Measurements from ENCODE around the gene TMEM81. TPM values are rescaled to one million over a fixed set of nuclear protein-coding genes. Genes with fewer than 3 reads are reported as not detected.
A peak's percentile ranks its signal among the peaks of the same experiment; 100 is the strongest.

The TMEM81 gene
- total and polyA plus RNA-seq, 7 experiments from 2014 or later: 0.79 to 8.9 (median 3.3) TPM

GRCh38 chr1:205088341-205088740 is 4.1 kb upstream of the TMEM81 start:
- Mint-ChIP-seq H3K36me3 (peaks cover 5 to 69% (median 30%) of the 10 kb centered on the region in 5 donors), H3K27me3 (no peaks in the 10 kb centered on the region), H3K4me1 (peaks cover 0 to 6% (median 0%) of the 10 kb centered on the region in 7 donors), H3K9me3 (no peaks in the 10 kb centered on the region), H3K27ac (no peak overlapping the region), H3K4me3 (no peak overlapping the region)
- Histone ChIP-seq H3K27me3 (ENCODE audit: control insufficient read depth in 2 of 2, insufficient read depth in 2 of 2, low read length in 2 of 2) (no peaks in the 10 kb centered on the region), H3K36me3 (ENCODE audit: control insufficient read depth in 2 of 3, insufficient read depth in 3 of 3, low read length in 3 of 3) (peaks cover 0 to 89% (median 11%) of the 10 kb centered on the region in 3 experiments), H3K4me3 (ENCODE audit: low read length) (no peak overlapping the region), H3K9me3 (ENCODE audit: control insufficient read depth in 2 of 3, low read length in 3 of 3) (no peaks in the 10 kb centered on the region), H3K4me1 (ENCODE audit: control insufficient read depth in 2 of 2, insufficient read depth in 2 of 2, low read length in 2 of 2) (no peaks in the 10 kb centered on the region), H3K27ac (ENCODE audit: low read depth, low read length) (no peak overlapping the region)
- no peak for ATAC-seq
- intact Hi-C loops (cut with micrococcal nuclease): no loop called here
- ChIA-PET CTCF (interaction anchor here (0.8 to 0.9 kb wide), 2 partner anchors 27 to 53 kb away, joined by 3 to 4 read pairs; no protein-coding TSS in a partner anchor), POLR2A (no interaction called here)
- no peak for DNase-seq

- H3K4me1 Mint-ChIP-seq: peaks cover 0 to 5% (median 0%) of the 10 kb centered on the region in 7 donors
- H3K9me3 Mint-ChIP-seq: no peaks in the 10 kb centered on the region
- Histone ChIP-seq H3K9me3 (ENCODE audit: control insufficient read depth in 2 of 3, low read length in 3 of 3) (no peaks in the 10 kb centered on the region), H3K27me3 (ENCODE audit: control insufficient read depth in 2 of 2, insufficient read depth in 2 of 2, low read length in 2 of 2) (no peaks in the 10 kb centered on the region), H3K36me3 (ENCODE audit: control insufficient read depth in 2 of 3, insufficient read depth in 3 of 3, low read length in 3 of 3) (peaks cover 0 to 39% (median 0%) of the 10 kb centered on the region in 3 experiments), H3K4me1 (ENCODE audit: control insufficient read depth in 2 of 2, insufficient read depth in 2 of 2, low read length in 2 of 2) (no peaks in the 10 kb centered on the region), H3K4me3 (ENCODE audit: low read length) (no peak overlapping the region), H3K27ac (ENCODE audit: low read depth, low read length) (no peak overlapping the region)
- H3K36me3 Mint-ChIP-seq: peaks cover 0 to 26% (median 12%) of the 10 kb centered on the region in 5 donors
- no peak for ATAC-seq
- H3K27ac Mint-ChIP-seq: peak overlapping the region in 1 of 9 donors; percentile 57
- H3K4me3 Mint-ChIP-seq: no peak overlapping the region
- intact Hi-C loops (cut with micrococcal nuclease): no loop called here
- ChIA-PET POLR2A (no interaction called here), CTCF (no interaction called here)
- H3K27me3 Mint-ChIP-seq: no peaks in the 10 kb centered on the region
- DNase-seq: no peak
Measured at GRCh38 chr1:205082431-205082830, 1.8 kb downstream of the TMEM81 start.

- Mint-ChIP-seq H3K27ac (no peak overlapping the region), H3K27me3 (no peaks in the 10 kb centered on the region), H3K4me1 (peaks cover 0 to 2% (median 0%) of the 10 kb centered on the region in 7 donors), H3K36me3 (no peaks in the 10 kb centered on the region), H3K9me3 (no peaks in the 10 kb centered on the region), H3K4me3 (no peak overlapping the region)
- no peaks in the 10 kb centered on the region for H3K9me3 ChIP-seq (ENCODE audit: control insufficient read depth in 2 of 3, low read length in 3 of 3)
- H3K27ac ChIP-seq (ENCODE audit: low read depth, low read length): no peak overlapping the region
- peaks cover 0 to 3% (median 0%) of the 10 kb centered on the region in 3 experiments for H3K36me3 ChIP-seq (ENCODE audit: control insufficient read depth in 2 of 3, insufficient read depth in 3 of 3, low read length in 3 of 3)
- ChIA-PET CTCF (no interaction called here), POLR2A (no interaction called here)
- no peaks in the 10 kb centered on the region for H3K4me1 ChIP-seq (ENCODE audit: control insufficient read depth in 2 of 2, insufficient read depth in 2 of 2, low read length in 2 of 2)
- DNase-seq: no peak
- no peaks in the 10 kb centered on the region for H3K27me3 ChIP-seq (ENCODE audit: control insufficient read depth in 2 of 2, insufficient read depth in 2 of 2, low read length in 2 of 2)
- intact Hi-C loops (cut with micrococcal nuclease): no loop called here
- ATAC-seq: no peak
- H3K4me3 ChIP-seq (ENCODE audit: low read length): no peak overlapping the region
Measured at GRCh38 chr1:205077934-205078311, 6.3 kb downstream of the TMEM81 start.

GRCh38 chr1:205077158-205077933 is 6.9 kb downstream of the TMEM81 start:
- ChIA-PET CTCF (no interaction called here), POLR2A (no interaction called here)
- ATAC-seq (no peak), DNase-seq (no peak)
- Histone ChIP-seq H3K9me3 (ENCODE audit: control insufficient read depth in 2 of 3, low read length in 3 of 3) (no peaks in the 10 kb centered on the region), H3K36me3 (ENCODE audit: control insufficient read depth in 2 of 3, insufficient read depth in 3 of 3, low read length in 3 of 3) (peaks cover 0 to under 1% (median 0%) of the 10 kb centered on the region in 3 experiments), H3K27ac (ENCODE audit: low read depth, low read length) (no peak overlapping the region), H3K4me1 (ENCODE audit: control insufficient read depth in 2 of 2, insufficient read depth in 2 of 2, low read length in 2 of 2) (no peaks in the 10 kb centered on the region), H3K4me3 (ENCODE audit: low read length) (no peak overlapping the region), H3K27me3 (ENCODE audit: control insufficient read depth in 2 of 2, insufficient read depth in 2 of 2, low read length in 2 of 2) (no peaks in the 10 kb centered on the region)
- Mint-ChIP-seq H3K36me3 (no peaks in the 10 kb centered on the region), H3K9me3 (no peaks in the 10 kb centered on the region), H3K4me1 (no peaks in the 10 kb centered on the region), H3K4me3 (no peak overlapping the region), H3K27ac (no peak overlapping the region), H3K27me3 (no peaks in the 10 kb centered on the region)
- intact Hi-C loops (cut with micrococcal nuclease): no loop called here

GRCh38 chr1:205076245-205076761 is 8.0 kb downstream of the TMEM81 start:
- CTCF ChIA-PET: no interaction called here
- Mint-ChIP-seq H3K9me3 (no peaks in the 10 kb centered on the region), H3K4me1 (no peaks in the 10 kb centered on the region), H3K27ac (no peak overlapping the region), H3K27me3 (no peaks in the 10 kb centered on the region), H3K4me3 (no peak overlapping the region), H3K36me3 (no peaks in the 10 kb centered on the region)
- POLR2A ChIA-PET: no interaction called here
- Histone ChIP-seq H3K36me3 (ENCODE audit: control insufficient read depth in 2 of 3, insufficient read depth in 3 of 3, low read length in 3 of 3) (no peaks in the 10 kb centered on the region), H3K27ac (ENCODE audit: low read depth, low read length) (no peak overlapping the region), H3K9me3 (ENCODE audit: control insufficient read depth in 2 of 3, low read length in 3 of 3) (no peaks in the 10 kb centered on the region), H3K4me1 (ENCODE audit: control insufficient read depth in 2 of 2, insufficient read depth in 2 of 2, low read length in 2 of 2) (no peaks in the 10 kb centered on the region), H3K4me3 (ENCODE audit: low read length) (no peak overlapping the region), H3K27me3 (ENCODE audit: control insufficient read depth in 2 of 2, insufficient read depth in 2 of 2, low read length in 2 of 2) (no peaks in the 10 kb centered on the region)
- intact Hi-C loops (cut with micrococcal nuclease): no loop called here
- DNase-seq: no peak
- no peak for ATAC-seq

GRCh38 chr1:205075642-205076155 is 8.6 kb downstream of the TMEM81 start:
- Mint-ChIP-seq H3K27ac (no peak overlapping the region), H3K36me3 (no peaks in the 10 kb centered on the region), H3K27me3 (no peaks in the 10 kb centered on the region), H3K4me1 (no peaks in the 10 kb centered on the region), H3K4me3 (no peak overlapping the region), H3K9me3 (no peaks in the 10 kb centered on the region)
- no peak for ATAC-seq
- Histone ChIP-seq H3K27ac (ENCODE audit: low read depth, low read length) (no peak overlapping the region), H3K36me3 (ENCODE audit: control insufficient read depth in 2 of 3, insufficient read depth in 3 of 3, low read length in 3 of 3) (no peaks in the 10 kb centered on the region), H3K4me3 (ENCODE audit: low read length) (no peak overlapping the region), H3K27me3 (ENCODE audit: control insufficient read depth in 2 of 2, insufficient read depth in 2 of 2, low read length in 2 of 2) (no peaks in the 10 kb centered on the region), H3K4me1 (ENCODE audit: control insufficient read depth in 2 of 2, insufficient read depth in 2 of 2, low read length in 2 of 2) (no peaks in the 10 kb centered on the region), H3K9me3 (ENCODE audit: control insufficient read depth in 2 of 3, low read length in 3 of 3) (no peaks in the 10 kb centered on the region)
- DNase-seq: no peak
- intact Hi-C loops (cut with micrococcal nuclease): no loop called here
- ChIA-PET CTCF (no interaction called here), POLR2A (no interaction called here)

GRCh38 chr1:205074513-205074912 is 9.7 kb downstream of the TMEM81 start:
- Mint-ChIP-seq H3K36me3 (no peaks in the 10 kb centered on the region), H3K27ac (no peak overlapping the region), H3K4me1 (no peaks in the 10 kb centered on the region), H3K9me3 (no peaks in the 10 kb centered on the region), H3K27me3 (no peaks in the 10 kb centered on the region), H3K4me3 (no peak overlapping the region)
- intact Hi-C loops (cut with micrococcal nuclease): no loop called here
- ATAC-seq (no peak), DNase-seq (no peak)
- H3K4me3 ChIP-seq (ENCODE audit: low read length): no peak overlapping the region
- POLR2A ChIA-PET: no interaction called here
- no peaks in the 10 kb centered on the region for H3K27me3 ChIP-seq (ENCODE audit: control insufficient read depth in 2 of 2, insufficient read depth in 2 of 2, low read length in 2 of 2)
- no peaks in the 10 kb centered on the region for H3K4me1 ChIP-seq (ENCODE audit: control insufficient read depth in 2 of 2, insufficient read depth in 2 of 2, low read length in 2 of 2)
- CTCF ChIA-PET: no interaction called here
- no peaks in the 10 kb centered on the region for H3K36me3 ChIP-seq (ENCODE audit: control insufficient read depth in 2 of 3, insufficient read depth in 3 of 3, low read length in 3 of 3)
- H3K9me3 ChIP-seq (ENCODE audit: control insufficient read depth in 2 of 3, low read length in 3 of 3): no peaks in the 10 kb centered on the region
- no peak overlapping the region for H3K27ac ChIP-seq (ENCODE audit: low read depth, low read length)
